DND-41 (cell line): Measurements from ENCODE around the gene NCK2.

Source experiments
- ATAC-seq: fragments of 200-7000 bp; cut with Tn5 transposase; 3 replicates; pipeline ENCODE4 v1.9.1; 2021; ENCODE audit warnings: low read depth; ENCODE audit not compliant: insufficient read depth
- DNase-seq: peaks from one replicate; pipeline ENCODE4 v3.0.0-alpha.2; 2020
- H2AFZ ChIP-seq: 2 replicates; pipeline ENCODE4 v1.6.0; 2012; ENCODE audit warnings: low read depth, low read length
- H3K27ac ChIP-seq: 2 replicates; pipeline ENCODE4 v1.5.1; 2012; ENCODE audit warnings: low read length, inconsistent platforms
- H3K27me3 ChIP-seq: fragments of 200-600 bp; sonication (generic); 2 replicates; pipeline ENCODE4 v1.6.0; 2012; ENCODE audit warnings: low read length, mild to moderate bottlenecking, inconsistent platforms; ENCODE audit not compliant: insufficient read depth, poor library complexity
- H3K36me3 ChIP-seq: 2 replicates; pipeline ENCODE4 v1.5.1; 2012; ENCODE audit warnings: low read length, inconsistent platforms; ENCODE audit not compliant: insufficient read depth
- H3K4me1 ChIP-seq: 2 replicates; pipeline ENCODE4 v1.5.1; 2012; ENCODE audit warnings: mild to moderate bottlenecking, low read length; ENCODE audit not compliant: insufficient read depth
- H3K4me2 ChIP-seq: 2 replicates; pipeline ENCODE4 v1.6.0; 2012; ENCODE audit warnings: mild to moderate bottlenecking, moderate library complexity, low read length, inconsistent platforms; ENCODE audit not compliant: insufficient read depth
- H3K4me3 ChIP-seq, 2 experiments: fragments of 200-600 bp in 1 of 2; shearing (Covaris generic) in 1 of 2; 2 replicates each; pipeline ENCODE4 v1.5.1; 2012 to 2016; ENCODE audit warnings: inconsistent platforms in 2 of 2, low read length in 2 of 2, mild to moderate bottlenecking in 2 of 2, low read depth in 1 of 2, moderate library complexity in 1 of 2
- H3K79me2 ChIP-seq: 2 replicates; pipeline ENCODE4 v1.6.0; 2012; ENCODE audit warnings: low read length, inconsistent platforms; ENCODE audit not compliant: insufficient read depth
- H3K9ac ChIP-seq: 2 replicates; pipeline ENCODE4 v1.6.0; 2012; ENCODE audit warnings: low read depth, mild to moderate bottlenecking, inconsistent platforms, low read length, moderate library complexity
- H3K9me3 ChIP-seq: 2 replicates; pipeline ENCODE4 v1.5.1; 2012; ENCODE audit warnings: low read length, moderate library complexity, mild to moderate bottlenecking, inconsistent platforms; ENCODE audit not compliant: insufficient read depth, severe bottlenecking
- H4K20me1 ChIP-seq: 2 replicates; pipeline ENCODE4 v1.6.0; 2012; ENCODE audit warnings: low read length; ENCODE audit not compliant: insufficient read depth
- EZH2 ChIP-seq: IDR thresholded peaks from 3 replicates; pipeline ENCODE4 v1.6.1; 2012; ENCODE audit warnings: borderline replicate concordance, low read depth, mild to moderate bottlenecking, moderate library complexity, low read length, inconsistent platforms; ENCODE audit not compliant: severe bottlenecking
- TF ChIP-seq, protein P1 (sequence below): IDR thresholded peaks from 2 replicates; pipeline ENCODE4 v1.5.1; 2012; ENCODE audit warnings: borderline replicate concordance, low read length, moderate library complexity, mild to moderate bottlenecking; ENCODE audit not compliant: poor library complexity, severe bottlenecking; ENCODE audit errors: extremely low read depth

The NCK2 gene

DNA sequence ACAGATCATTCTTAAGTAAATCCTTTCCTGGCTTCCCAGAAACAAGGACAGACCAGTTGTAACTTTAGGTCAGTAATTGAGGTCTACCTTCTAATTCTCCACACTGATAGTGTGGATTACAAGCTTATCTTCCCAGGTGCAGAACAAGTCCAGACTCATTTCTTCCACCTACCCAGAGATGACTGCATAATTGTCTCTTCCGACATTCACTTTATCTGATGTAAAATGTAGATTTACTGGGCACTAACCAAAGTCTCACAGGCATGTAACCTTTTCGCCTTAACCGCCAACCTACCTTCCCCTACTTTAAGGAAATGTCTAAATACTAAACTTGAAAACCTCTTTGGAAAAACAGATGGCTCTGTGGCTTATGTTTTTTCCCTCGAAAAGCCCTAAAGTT, 96.2 kb downstream of the NCK2 start:
- no peak for ATAC-seq
- DNase-seq: no peak

GRCh38 chr2:105841551-105841950, 96.8 kb downstream of the NCK2 start:
- H2AFZ ChIP-seq: no peak overlapping the region
- no peak for ATAC-seq
- no peaks in the 10 kb centered on the region for H3K4me1 ChIP-seq
- H3K27me3 ChIP-seq: no peaks in the 10 kb centered on the region
- no peaks in the 10 kb centered on the region for H3K9me3 ChIP-seq
- 0 out of 2 replicates have a peak overlapping the region, but pooled peaks have one; percentile 8 for H3K27ac ChIP-seq
- H3K4me2 ChIP-seq: no peak overlapping the region
- H3K9ac ChIP-seq: no peak overlapping the region
- peaks cover 59% of the 10 kb centered on the region for H3K79me2 ChIP-seq
- H4K20me1 ChIP-seq: peaks cover 24% of the 10 kb centered on the region; the same call in 1 of the 2 replicates
- H3K36me3 ChIP-seq: 0 out of 2 replicates have a peak, but pooled peaks cover under 1% of the 10 kb centered on the region
- TF ChIP-seq, protein P1, sequence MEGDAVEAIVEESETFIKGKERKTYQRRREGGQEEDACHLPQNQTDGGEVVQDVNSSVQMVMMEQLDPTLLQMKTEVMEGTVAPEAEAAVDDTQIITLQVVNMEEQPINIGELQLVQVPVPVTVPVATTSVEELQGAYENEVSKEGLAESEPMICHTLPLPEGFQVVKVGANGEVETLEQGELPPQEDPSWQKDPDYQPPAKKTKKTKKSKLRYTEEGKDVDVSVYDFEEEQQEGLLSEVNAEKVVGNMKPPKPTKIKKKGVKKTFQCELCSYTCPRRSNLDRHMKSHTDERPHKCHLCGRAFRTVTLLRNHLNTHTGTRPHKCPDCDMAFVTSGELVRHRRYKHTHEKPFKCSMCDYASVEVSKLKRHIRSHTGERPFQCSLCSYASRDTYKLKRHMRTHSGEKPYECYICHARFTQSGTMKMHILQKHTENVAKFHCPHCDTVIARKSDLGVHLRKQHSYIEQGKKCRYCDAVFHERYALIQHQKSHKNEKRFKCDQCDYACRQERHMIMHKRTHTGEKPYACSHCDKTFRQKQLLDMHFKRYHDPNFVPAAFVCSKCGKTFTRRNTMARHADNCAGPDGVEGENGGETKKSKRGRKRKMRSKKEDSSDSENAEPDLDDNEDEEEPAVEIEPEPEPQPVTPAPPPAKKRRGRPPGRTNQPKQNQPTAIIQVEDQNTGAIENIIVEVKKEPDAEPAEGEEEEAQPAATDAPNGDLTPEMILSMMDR: no peak
- no peak for TF ChIP-seq EZH2
- no peak overlapping the region for H3K4me3 ChIP-seq
- no peak for DNase-seq

More for the DNA sequence above, 96.2 kb downstream of the NCK2 start:
- no peak overlapping the region for H2AFZ ChIP-seq
- H3K4me3 ChIP-seq: no peak overlapping the region
- no peaks in the 10 kb centered on the region for H3K4me1 ChIP-seq
- no peaks in the 10 kb centered on the region for H3K36me3 ChIP-seq
- H3K27ac ChIP-seq: no peak overlapping the region
- peaks cover 28% of the 10 kb centered on the region; the same call in 1 of the 2 replicates for H4K20me1 ChIP-seq
- peaks cover 65% of the 10 kb centered on the region for H3K79me2 ChIP-seq
- no peak overlapping the region for H3K9ac ChIP-seq
- no peak overlapping the region for H3K4me2 ChIP-seq
- TF ChIP-seq, protein P1: no peak
- TF ChIP-seq EZH2: no peak
- peaks cover under 1% of the 10 kb centered on the region for H3K9me3 ChIP-seq
- H3K27me3 ChIP-seq: no peaks in the 10 kb centered on the region

DNA sequence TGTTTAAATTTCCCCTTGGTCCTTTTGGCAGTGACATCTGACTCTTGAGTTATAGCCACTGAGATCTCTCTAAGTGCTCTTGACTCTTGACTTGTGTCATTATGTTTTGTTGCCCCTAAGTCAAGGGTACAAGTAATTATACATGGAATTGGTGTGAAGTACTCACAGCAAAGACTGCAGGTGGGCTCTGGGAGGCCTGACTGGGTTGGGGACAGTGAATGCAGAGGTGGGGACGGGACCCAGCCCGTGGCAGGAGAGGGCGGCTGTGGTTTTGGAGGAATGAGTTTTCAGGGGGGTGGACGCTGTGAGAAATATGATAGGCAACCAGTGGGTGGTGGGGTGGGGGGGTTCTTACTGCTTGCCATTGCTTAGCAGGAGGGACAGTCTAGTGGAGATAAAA, 97.8 kb downstream of the NCK2 start:
- peaks cover 21% of the 10 kb centered on the region; the same call in 1 of the 2 replicates for H4K20me1 ChIP-seq
- DNase-seq (no peak), ATAC-seq (no peak)
- no peak overlapping the region for H2AFZ ChIP-seq
- H3K36me3 ChIP-seq: 0 out of 2 replicates have a peak, but pooled peaks cover 3% of the 10 kb centered on the region
- H3K9ac ChIP-seq: no peak overlapping the region
- no peak overlapping the region for H3K4me2 ChIP-seq
- no peaks in the 10 kb centered on the region for H3K4me1 ChIP-seq
- no peak overlapping the region for H3K27ac ChIP-seq
- TF ChIP-seq EZH2: no peak
- TF ChIP-seq, protein P1: no peak
- H3K27me3 ChIP-seq: no peaks in the 10 kb centered on the region
- H3K9me3 ChIP-seq: no peaks in the 10 kb centered on the region
- peaks cover 51% of the 10 kb centered on the region for H3K79me2 ChIP-seq
- no peak overlapping the region for H3K4me3 ChIP-seq
